PC-9 (cell line): ENCODE measurements around the gene ATP8A1. TPM values are rescaled to one million over a fixed set of nuclear protein-coding genes. Genes with fewer than 3 reads are reported as not detected.

Experiments used
- BruUV-seq: library from RNA; stranded (reverse); fragments of 400-500 nt; replicated peaks from 2 replicates; lab custom pipeline; 2021; lab: Mats Ljungman, UMichigan
- CTCF ChIA-PET: fragments of 300-600 bp; sonication (Branson Sonifier 250); formaldehyde crosslinking; loops from one replicate; lab custom pipeline; 2022; ENCODE audit warnings: antibody characterized with exemption; lab: Charles Lee
- POLR2A ChIA-PET: fragments of 300-600 bp; sonication (Branson Sonifier 250); formaldehyde crosslinking; loops from one replicate; lab custom pipeline; 2022; ENCODE audit warnings: antibody characterized with exemption; ENCODE audit not compliant: unreplicated experiment; lab: Charles Lee
- DNase-seq, 2 experiments: peaks; one replicate each; pipeline versions ENCODE4 v3.0.0 to v3.0.0-alpha.2; 2015 to 2022; ENCODE audit warnings: mixed read lengths in 1 of 2
- H2AFZ ChIP-seq: fragments of 200-600 bp; sonication (generic); 2 replicates; pipeline ENCODE4 v1.8.1; 2017; ENCODE audit warnings: antibody characterized with exemption
- H3F3A ChIP-seq: fragments of 200-600 bp; sonication (generic); 2 replicates; pipeline ENCODE4 v1.8.1; 2017; ENCODE audit warnings: antibody characterized with exemption, mild to moderate bottlenecking, low read depth; ENCODE audit not compliant: insufficient read depth
- H3K27ac ChIP-seq: fragments of 200-600 bp; sonication (generic); 2 replicates; pipeline ENCODE4 v1.6.1; 2016; ENCODE audit warnings: mixed run types
- H3K27me3 ChIP-seq: fragments of 200-600 bp; sonication (generic); 2 replicates; pipeline ENCODE4 v1.6.1; 2016; ENCODE audit warnings: low read depth, mixed run types; ENCODE audit not compliant: insufficient read depth
- H3K36me3 ChIP-seq: fragments of 200-600 bp; sonication (generic); 2 replicates; pipeline ENCODE4 v1.6.1; 2016; ENCODE audit warnings: low read depth, mixed run types
- H3K4me1 ChIP-seq: fragments of 200-600 bp; sonication (generic); replicated peaks from 2 replicates; pipeline ENCODE4 v1.6.1; 2016; ENCODE audit warnings: mixed run types; ENCODE audit not compliant: insufficient read depth
- H3K4me2 ChIP-seq: fragments of 200-600 bp; sonication (generic); 2 replicates; pipeline ENCODE4 v1.6.1; 2017; ENCODE audit warnings: mixed run types
- H3K4me3 ChIP-seq: fragments of 200-600 bp; sonication (generic); 2 replicates; pipeline ENCODE4 v1.6.1; 2016; ENCODE audit warnings: mixed run types
- H3K79me2 ChIP-seq: fragments of 200-600 bp; sonication (generic); 2 replicates; pipeline ENCODE4 v1.6.1; 2017; ENCODE audit warnings: low read depth, mixed run types
- H3K9me2 ChIP-seq: fragments of 200-600 bp; sonication (generic); 2 replicates; pipeline ENCODE4 v1.8.1; 2017; ENCODE audit warnings: mild to moderate bottlenecking; ENCODE audit not compliant: insufficient read depth
- H3K9me3 ChIP-seq: fragments of 200-600 bp; sonication (generic); 2 replicates; pipeline ENCODE4 v1.8.1; 2016; ENCODE audit warnings: low read depth; ENCODE audit not compliant: insufficient read depth
- H4K20me1 ChIP-seq: fragments of 200-600 bp; sonication (generic); 2 replicates; pipeline ENCODE4 v1.8.1; 2017; ENCODE audit not compliant: insufficient read depth
- EZH2 ChIP-seq: fragments of 200-600 bp; sonication (generic); IDR thresholded peaks from 2 replicates; pipeline ENCODE4 v1.8.0; 2017; ENCODE audit warnings: antibody characterized with exemption, low read depth
- intact Hi-C: fragments of 100-400 bp; cut with micrococcal nuclease; formaldehyde crosslinking; loops from one replicate; pipeline ENCODE4 v1.10.0; 2022; ENCODE audit not compliant: unreplicated experiment
- total RNA-seq: library from RNA; stranded (reverse); gene quantifications from 2 replicates; pipeline ENCODE4 v1.2.3, GENCODE V29; 2021
- TF ChIP-seq, protein P1 (sequence below): fragments of 200-600 bp; sonication (generic); conservative IDR thresholded peaks from 2 replicates; pipeline ENCODE4 v1.6.1; 2017; ENCODE audit warnings: mixed run types, antibody characterized with exemption, mild to moderate bottlenecking, moderate library complexity

ATP8A1 gene
- total RNA-seq, 1 experiment from 2014 or later, result not detected

DNA sequence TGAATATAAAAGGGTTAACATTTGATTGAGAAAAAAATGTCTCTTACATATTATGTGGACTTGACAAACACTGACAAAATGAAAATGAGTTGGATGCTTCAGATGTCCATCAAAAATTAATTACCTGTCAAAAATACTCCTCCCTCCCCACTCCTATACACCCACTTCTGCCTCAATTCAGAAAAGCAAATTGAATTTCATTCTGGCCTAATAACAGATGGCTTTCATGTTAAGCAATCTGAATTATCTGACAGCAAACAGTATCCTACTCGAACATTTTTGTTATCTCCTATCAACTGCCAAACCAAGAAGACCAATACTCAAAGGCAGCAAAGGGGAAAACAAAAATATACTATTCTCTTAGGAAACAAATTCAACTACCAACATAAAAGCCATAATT, 44.0 kb downstream of the ATP8A1 start:
- POLR2A ChIA-PET, result no interaction called here
- H3K27ac ChIP-seq, result no peak overlapping the region
- TF ChIP-seq EZH2, result no peak
- TF ChIP-seq, protein P1, sequence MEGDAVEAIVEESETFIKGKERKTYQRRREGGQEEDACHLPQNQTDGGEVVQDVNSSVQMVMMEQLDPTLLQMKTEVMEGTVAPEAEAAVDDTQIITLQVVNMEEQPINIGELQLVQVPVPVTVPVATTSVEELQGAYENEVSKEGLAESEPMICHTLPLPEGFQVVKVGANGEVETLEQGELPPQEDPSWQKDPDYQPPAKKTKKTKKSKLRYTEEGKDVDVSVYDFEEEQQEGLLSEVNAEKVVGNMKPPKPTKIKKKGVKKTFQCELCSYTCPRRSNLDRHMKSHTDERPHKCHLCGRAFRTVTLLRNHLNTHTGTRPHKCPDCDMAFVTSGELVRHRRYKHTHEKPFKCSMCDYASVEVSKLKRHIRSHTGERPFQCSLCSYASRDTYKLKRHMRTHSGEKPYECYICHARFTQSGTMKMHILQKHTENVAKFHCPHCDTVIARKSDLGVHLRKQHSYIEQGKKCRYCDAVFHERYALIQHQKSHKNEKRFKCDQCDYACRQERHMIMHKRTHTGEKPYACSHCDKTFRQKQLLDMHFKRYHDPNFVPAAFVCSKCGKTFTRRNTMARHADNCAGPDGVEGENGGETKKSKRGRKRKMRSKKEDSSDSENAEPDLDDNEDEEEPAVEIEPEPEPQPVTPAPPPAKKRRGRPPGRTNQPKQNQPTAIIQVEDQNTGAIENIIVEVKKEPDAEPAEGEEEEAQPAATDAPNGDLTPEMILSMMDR, result no peak

DNA sequence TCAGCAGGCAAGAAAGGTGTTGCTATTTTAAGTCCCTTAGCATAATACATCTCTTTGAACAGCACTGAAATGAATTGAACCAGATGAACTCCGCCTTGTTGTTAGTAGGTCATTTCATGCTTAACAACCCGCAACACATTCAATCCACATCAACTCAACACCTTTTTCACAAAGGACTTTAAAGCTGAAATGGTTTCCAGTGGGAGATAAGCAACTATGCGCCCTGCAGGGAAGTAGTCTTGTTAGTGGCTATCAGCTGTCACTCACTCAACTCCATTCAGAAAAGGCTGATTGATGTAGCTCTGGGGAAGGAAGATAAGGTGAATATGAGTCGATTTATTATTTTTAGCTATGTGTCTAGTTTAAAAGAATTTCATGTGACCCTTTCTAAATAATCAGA, 46.0 kb downstream of the ATP8A1 start:
- CTCF ChIA-PET, result no interaction called here
- POLR2A ChIA-PET, result no interaction called here
- Histone ChIP-seq H3K79me2 (no peaks in the 10 kb centered on the region), H3F3A (no peaks in the 10 kb centered on the region), H3K4me2 (no peak overlapping the region), H4K20me1 (no peaks in the 10 kb centered on the region), H3K9me2 (no peaks in the 10 kb centered on the region), H3K4me3 (no peak overlapping the region), H3K36me3 (no peaks in the 10 kb centered on the region), H3K4me1 (no peaks in the 10 kb centered on the region), H2AFZ (no peak overlapping the region), H3K27ac (no peak overlapping the region), H3K9me3 (no peaks in the 10 kb centered on the region), H3K27me3 (peaks cover 6% of the 10 kb centered on the region; the same call in 1 of the 2 replicates)
- DNase-seq, result no peak
- no peak for TF ChIP-seq EZH2
- TF ChIP-seq, protein P1, result no peak
- intact Hi-C loops, result no loop called here
- BruUV-seq, result no TSS peak

More for the DNA sequence above, 44.0 kb downstream of the ATP8A1 start:
- Histone ChIP-seq H4K20me1 (no peaks in the 10 kb centered on the region), H3K4me1 (no peaks in the 10 kb centered on the region), H3K79me2 (no peaks in the 10 kb centered on the region), H3K4me3 (no peak overlapping the region), H2AFZ (no peak overlapping the region), H3K9me2 (no peaks in the 10 kb centered on the region), H3K4me2 (no peak overlapping the region), H3F3A (no peaks in the 10 kb centered on the region), H3K36me3 (no peaks in the 10 kb centered on the region), H3K27me3 (peaks cover 6% of the 10 kb centered on the region; the same call in 1 of the 2 replicates), H3K9me3 (no peaks in the 10 kb centered on the region)
- DNase-seq, result no peak
- intact Hi-C loops, result no loop called here
- CTCF ChIA-PET, result interaction anchor here (0.6 kb wide), 1 partner anchor 192 kb away, joined by 3 read pairs; no protein-coding TSS in a partner anchor
- BruUV-seq, result no TSS peak

DNA sequence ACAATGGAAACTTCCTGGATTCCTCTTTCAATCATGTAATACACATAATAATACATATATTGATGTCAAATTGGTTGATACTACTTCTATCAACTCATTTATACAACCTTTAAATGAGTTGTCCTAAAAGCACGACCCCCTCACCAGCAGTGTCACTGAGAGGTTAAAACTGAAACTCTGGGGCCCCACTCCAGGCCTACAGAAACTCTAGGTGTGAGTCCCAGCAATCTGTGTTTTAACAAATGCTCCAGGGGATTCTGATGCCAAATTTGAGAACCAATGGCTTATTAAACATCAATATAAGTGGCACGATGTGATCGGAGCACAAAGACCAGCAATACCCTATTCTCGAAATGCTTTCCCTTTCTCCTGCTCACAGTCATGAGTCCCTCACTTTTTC, 47.9 kb downstream of the ATP8A1 start:
- Histone ChIP-seq H3K79me2 (no peaks in the 10 kb centered on the region), H3K27ac (no peak overlapping the region), H2AFZ (no peak overlapping the region), H3K9me3 (no peaks in the 10 kb centered on the region), H3K36me3 (no peaks in the 10 kb centered on the region), H3K4me2 (no peak overlapping the region), H3K4me3 (no peak overlapping the region), H3K9me2 (no peaks in the 10 kb centered on the region), H4K20me1 (no peaks in the 10 kb centered on the region), H3K27me3 (no peaks in the 10 kb centered on the region), H3F3A (no peaks in the 10 kb centered on the region), H3K4me1 (no peaks in the 10 kb centered on the region)
- TF ChIP-seq EZH2, result no peak
- TF ChIP-seq, protein P1, result no peak
- intact Hi-C loops, result no loop called here
- DNase-seq, result no peak
- BruUV-seq, result no TSS peak
- POLR2A ChIA-PET, result no interaction called here
- CTCF ChIA-PET, result no interaction called here
